SK-N-SH (cell line): ENCODE data around the gene CACNA1A. TPM values are rescaled to one million over a fixed set of nuclear protein-coding genes. Genes with fewer than 3 reads are reported as not detected.
"Not testable (repeated sequence)": the region's sequence is repeated elsewhere in the genome, so short reads cannot be mapped to it uniquely, and the experiment has no call there.

Experiments
- CTCF ChIA-PET: fragments of 300-600, 350-600 bp; formaldehyde crosslinking; extraction: SDS; loops from one replicate; lab custom pipeline; 2021; lab: Yijun Ruan, JAX
- POLR2A ChIA-PET: fragments of 350-600 bp; sonication (Branson Sonifier 250); formaldehyde crosslinking; extraction: SDS; loops from one replicate; lab custom pipeline; 2020; ENCODE audit warnings: antibody characterized with exemption, inconsistent platforms; lab: Yijun Ruan, JAX
- DNase-seq: peaks from one replicate; pipeline ENCODE4 v3.0.0; 2012
- H2AFZ ChIP-seq: fragments of 200-600 bp; sonication (generic); 2 replicates; pipeline ENCODE4 v1.8.1; 2016; ENCODE audit warnings: antibody characterized with exemption, mild to moderate bottlenecking, low read depth
- H3F3A ChIP-seq: fragments of 200-600 bp; sonication (generic); replicated peaks from 2 replicates; pipeline ENCODE3; 2016; ENCODE audit warnings: antibody characterized with exemption, mild to moderate bottlenecking; ENCODE audit not compliant: insufficient read depth
- H3K27ac ChIP-seq, 2 experiments: fragments of 200-500 bp in 1 of 2; fragments of 200-600 bp in 1 of 2; sonication (Bioruptor generic) in 1 of 2; sonication (generic), shearing (Covaris generic) in 1 of 2; 2 replicates each; pipeline versions ENCODE4 v1.5.1 to v1.6.1; 2014 to 2016; ENCODE audit warnings: low read depth in 2 of 2, inconsistent platforms in 1 of 2, low read length in 1 of 2, mild to moderate bottlenecking in 1 of 2, mixed read lengths in 1 of 2
- H3K27me3 ChIP-seq: fragments of 200-600 bp; sonication (generic), shearing (Covaris generic); 2 replicates; pipeline ENCODE4 v1.6.1; 2016; ENCODE audit warnings: mixed run types; ENCODE audit not compliant: insufficient read depth
- H3K36me3 ChIP-seq, 2 experiments: fragments of 200-500 bp in 1 of 2; fragments of 200-600 bp in 1 of 2; sonication (Bioruptor generic) in 1 of 2; sonication (generic) in 1 of 2; replicated peaks in 1 of 2; 2 replicates each; pipeline versions ENCODE3 to v1.5.1; 2014 to 2016; ENCODE audit warnings: low read length in 1 of 2, mild to moderate bottlenecking in 1 of 2; ENCODE audit not compliant: insufficient read depth in 2 of 2, control insufficient read depth in 1 of 2
- H3K4me1 ChIP-seq, 2 experiments: fragments of 200-500 bp in 1 of 2; fragments of 200-600 bp in 1 of 2; sonication (Bioruptor generic) in 1 of 2; sonication (generic), shearing (Covaris generic) in 1 of 2; 2 replicates each; pipeline versions ENCODE4 v1.5.1 to v1.6.1; 2014 to 2016; ENCODE audit warnings: low read depth in 1 of 2, low read length in 1 of 2, mixed run types in 1 of 2; ENCODE audit not compliant: insufficient read depth in 2 of 2, control insufficient read depth in 1 of 2
- H3K4me2 ChIP-seq: fragments of 200-600 bp; sonication (generic), shearing (Covaris generic); 2 replicates; pipeline ENCODE4 v1.6.1; 2017; ENCODE audit warnings: mixed run types
- H3K4me3 ChIP-seq, 2 experiments: fragments of 200-500 bp in 1 of 2; fragments of 200-600 bp in 1 of 2; sonication (Bioruptor generic) in 1 of 2; sonication (generic), shearing (Covaris generic) in 1 of 2; 2 replicates each; pipeline versions ENCODE4 v1.5.1 to v1.8.1; 2014 to 2016; ENCODE audit warnings: low read depth in 2 of 2, inconsistent platforms in 1 of 2, low read length in 1 of 2, mild to moderate bottlenecking in 1 of 2, mixed read lengths in 1 of 2, moderate library complexity in 1 of 2
- H3K79me2 ChIP-seq: fragments of 200-600 bp; sonication (generic); 2 replicates; pipeline ENCODE4 v1.8.1; 2017; ENCODE audit warnings: mild to moderate bottlenecking; ENCODE audit not compliant: insufficient read depth
- H3K9ac ChIP-seq: fragments of 200-600 bp; sonication (generic); 2 replicates; pipeline ENCODE4 v1.6.1; 2017; ENCODE audit warnings: mixed run types
- H3K9me2 ChIP-seq: fragments of 200-600 bp; sonication (generic); 2 replicates; pipeline ENCODE4 v1.6.1; 2017; ENCODE audit warnings: mixed run types
- H3K9me3 ChIP-seq: fragments of 200-600 bp; sonication (generic); 2 replicates; pipeline ENCODE4 v1.6.1; 2017; ENCODE audit warnings: mixed run types, mild to moderate bottlenecking, moderate library complexity
- H4K20me1 ChIP-seq: fragments of 200-600 bp; sonication (generic); 2 replicates; pipeline ENCODE4 v1.6.1; 2017; ENCODE audit warnings: mild to moderate bottlenecking, mixed run types; ENCODE audit not compliant: insufficient read depth
- CHD2 ChIP-seq: fragments of 150-350 bp; IDR thresholded peaks from 2 replicates; pipeline ENCODE4 v1.6.1; 2018; ENCODE audit warnings: low read length; ENCODE audit not compliant: partially characterized antibody
- EP300 ChIP-seq, 2 experiments: IDR thresholded peaks; 2 replicates each; pipeline versions ENCODE4 v1.4.0 to v1.6.1; 2012; ENCODE audit warnings: borderline replicate concordance in 1 of 2, low read depth in 1 of 2, low read length in 1 of 2
- FOSL2 ChIP-seq: IDR thresholded peaks from 2 replicates; pipeline ENCODE4 v1.4.0; 2012; ENCODE audit warnings: low read depth, mild to moderate bottlenecking, moderate library complexity, borderline replicate concordance
- GATA2 ChIP-seq: sonication (generic); formaldehyde crosslinking; IDR thresholded peaks from 2 replicates; pipeline ENCODE4 v1.5.0; 2020; ENCODE audit warnings: mild to moderate bottlenecking, missing genetic modification reagents
- NRF1 ChIP-seq: IDR thresholded peaks from 2 replicates; pipeline ENCODE4 v1.6.1; 2012; ENCODE audit warnings: low read depth, mild to moderate bottlenecking, low read length
- RAD21 ChIP-seq: IDR thresholded peaks from 2 replicates; pipeline ENCODE4 v1.6.1; 2012; ENCODE audit warnings: mild to moderate bottlenecking, low read length
- RCOR1 ChIP-seq: fragments of 150-350 bp; IDR thresholded peaks from 2 replicates; pipeline ENCODE4 v1.6.1; 2017; ENCODE audit warnings: antibody characterized with exemption, low read length
- RXRA ChIP-seq: IDR thresholded peaks from 2 replicates; pipeline ENCODE4 v1.4.0; 2012; ENCODE audit warnings: low read depth, mild to moderate bottlenecking, borderline replicate concordance
- SMC3 ChIP-seq: IDR thresholded peaks from 2 replicates; pipeline ENCODE4 v1.6.1; 2012; ENCODE audit warnings: low read depth, low read length, improper control_type of control experiment
- TCF12 ChIP-seq: IDR thresholded peaks from 2 replicates; pipeline ENCODE4 v1.4.0; 2012
- WGBS: methylation state at CpG from one replicate; pipeline ENCODE4 v1.1.6; 2017; ENCODE audit warnings: low lambda C conversion rate; 5-methylcytosine and 5-hydroxymethylcytosine counted together
- polyA plus RNA-seq, 3 experiments: library from polyadenylated mRNA; depleted of rRNA; stranded (reverse); fragments of >200 nt; gene quantifications; 2 replicates each; pipeline ENCODE4 v1.2.3, GENCODE V29; 2012
- TF ChIP-seq, protein P1 (sequence below): fragments of 150-350 bp; IDR thresholded peaks from 2 replicates; pipeline ENCODE4 v1.6.1; 2017; ENCODE audit warnings: antibody characterized with exemption, low read length, low read depth, borderline replicate concordance
- TF ChIP-seq, protein P2 (sequence below): IDR thresholded peaks from 2 replicates; pipeline ENCODE4 v1.4.0; 2012; ENCODE audit warnings: low read depth, borderline replicate concordance

Gene CACNA1A
- polyA plus RNA-seq, 1 of the 3 experiments (the other 2 are of a cell fraction), result 1.3 TPM

DNA sequence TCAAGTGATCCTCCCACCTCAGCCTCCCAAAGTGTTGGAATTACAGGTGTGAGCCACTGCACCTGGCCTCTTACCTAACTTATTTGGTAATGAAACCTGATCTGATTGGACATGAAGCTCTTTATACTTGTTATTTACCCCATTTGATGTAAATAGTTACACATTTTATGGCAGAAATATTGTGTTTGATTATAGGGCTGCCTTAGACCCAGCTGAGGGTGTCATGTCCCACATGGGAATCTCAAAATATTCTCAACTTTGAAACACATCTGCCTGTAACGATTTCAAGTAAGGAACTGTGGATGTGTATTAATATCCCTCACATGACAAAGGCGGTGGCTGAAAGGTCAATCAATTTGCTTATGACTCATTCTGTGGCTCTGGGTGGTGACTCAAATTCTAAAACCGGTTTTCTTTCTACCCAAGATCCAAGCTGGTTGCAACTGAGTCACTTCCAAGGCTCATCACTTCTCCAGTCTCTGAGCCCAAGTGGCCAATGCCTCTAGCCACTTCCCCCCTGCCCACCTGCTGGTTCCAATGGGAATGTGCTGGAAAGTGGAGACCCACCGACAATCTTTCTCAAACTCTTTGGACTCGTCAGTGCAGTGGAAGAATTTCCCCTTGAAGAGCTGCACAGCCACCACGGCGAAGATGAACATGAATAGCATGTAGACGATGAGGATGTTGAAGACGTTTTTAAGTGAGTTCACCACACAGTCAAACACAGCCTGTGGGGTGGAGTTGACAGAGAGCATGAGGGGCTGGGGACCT is 245.2 kb downstream of the CACNA1A start (continued):
- TF ChIP-seq RXRA (peak; percentile 32; the same call in 1 of the 2 replicates), FOSL2 (peak; percentile 77), RCOR1 (no peak), TCF12 (peak; percentile 40; the same call in 1 of the 2 replicates), SMC3 (no peak)
- TF ChIP-seq, all 33 proteins: peak for 9

DNA sequence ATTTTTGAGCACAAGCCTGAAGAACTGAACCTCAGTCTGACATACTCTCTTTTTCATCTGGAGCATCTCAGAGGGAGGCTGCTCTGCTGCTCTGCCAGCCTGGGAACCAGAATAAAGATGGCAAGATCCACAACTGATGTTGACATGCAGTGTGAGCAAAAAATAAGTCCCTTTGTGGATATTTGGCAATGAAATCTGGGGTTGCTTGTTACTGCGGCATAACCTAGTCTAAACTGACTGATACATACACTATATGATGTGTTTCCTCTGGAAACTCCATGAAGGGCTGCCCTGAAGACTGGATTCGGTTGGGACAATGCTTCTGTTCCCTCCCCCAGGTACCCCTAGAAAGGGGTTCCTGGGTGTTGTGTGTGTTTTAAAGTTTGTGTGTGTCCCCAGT is 249.4 kb downstream of the CACNA1A start:
- Histone ChIP-seq H3K9me3 (no peaks in the 10 kb centered on the region), H3K9ac (no peak overlapping the region), H3K27me3 (peaks cover 64% of the 10 kb centered on the region), H3K4me1 (peaks cover 0 to 3% of the 10 kb centered on the region in 2 experiments; a peak in 2 of 4 replicates), H3K27ac (no peak overlapping the region), H2AFZ (no peak overlapping the region), H3K4me2 (no peak overlapping the region), H3K79me2 (no peaks in the 10 kb centered on the region), H4K20me1 (no peaks in the 10 kb centered on the region), H3K4me3 (no peak overlapping the region), H3F3A (peaks cover 4% of the 10 kb centered on the region), H3K9me2 (no peaks in the 10 kb centered on the region), H3K36me3 (no peaks in the 10 kb centered on the region)
- TF ChIP-seq, protein P1, sequence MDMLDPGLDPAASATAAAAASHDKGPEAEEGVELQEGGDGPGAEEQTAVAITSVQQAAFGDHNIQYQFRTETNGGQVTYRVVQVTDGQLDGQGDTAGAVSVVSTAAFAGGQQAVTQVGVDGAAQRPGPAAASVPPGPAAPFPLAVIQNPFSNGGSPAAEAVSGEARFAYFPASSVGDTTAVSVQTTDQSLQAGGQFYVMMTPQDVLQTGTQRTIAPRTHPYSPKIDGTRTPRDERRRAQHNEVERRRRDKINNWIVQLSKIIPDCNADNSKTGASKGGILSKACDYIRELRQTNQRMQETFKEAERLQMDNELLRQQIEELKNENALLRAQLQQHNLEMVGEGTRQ, result no peak
- no peak for TF ChIP-seq NRF1
- TF ChIP-seq RAD21, result no peak
- TF ChIP-seq GATA2 (CRISPR knock-in tag), result no peak
- TF ChIP-seq, protein P2, sequence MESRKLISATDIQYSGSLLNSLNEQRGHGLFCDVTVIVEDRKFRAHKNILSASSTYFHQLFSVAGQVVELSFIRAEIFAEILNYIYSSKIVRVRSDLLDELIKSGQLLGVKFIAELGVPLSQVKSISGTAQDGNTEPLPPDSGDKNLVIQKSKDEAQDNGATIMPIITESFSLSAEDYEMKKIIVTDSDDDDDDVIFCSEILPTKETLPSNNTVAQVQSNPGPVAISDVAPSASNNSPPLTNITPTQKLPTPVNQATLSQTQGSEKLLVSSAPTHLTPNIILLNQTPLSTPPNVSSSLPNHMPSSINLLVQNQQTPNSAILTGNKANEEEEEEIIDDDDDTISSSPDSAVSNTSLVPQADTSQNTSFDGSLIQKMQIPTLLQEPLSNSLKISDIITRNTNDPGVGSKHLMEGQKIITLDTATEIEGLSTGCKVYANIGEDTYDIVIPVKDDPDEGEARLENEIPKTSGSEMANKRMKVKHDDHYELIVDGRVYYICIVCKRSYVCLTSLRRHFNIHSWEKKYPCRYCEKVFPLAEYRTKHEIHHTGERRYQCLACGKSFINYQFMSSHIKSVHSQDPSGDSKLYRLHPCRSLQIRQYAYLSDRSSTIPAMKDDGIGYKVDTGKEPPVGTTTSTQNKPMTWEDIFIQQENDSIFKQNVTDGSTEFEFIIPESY, result no peak
- TF ChIP-seq RCOR1, result no peak
- no peak for TF ChIP-seq CHD2
- no peak for TF ChIP-seq EP300 (IDR thresholded peaks at IDR 0.05; ENCODE audit: borderline replicate concordance in 1 of 2, low read depth in 1 of 2, low read length in 1 of 2)
- WGBS, result 10% methylated on average over 2 of the region's 2 CpGs
- ChIA-PET POLR2A (no interaction called here), CTCF (no interaction called here)
- DNase-seq, result no peak

DNA sequence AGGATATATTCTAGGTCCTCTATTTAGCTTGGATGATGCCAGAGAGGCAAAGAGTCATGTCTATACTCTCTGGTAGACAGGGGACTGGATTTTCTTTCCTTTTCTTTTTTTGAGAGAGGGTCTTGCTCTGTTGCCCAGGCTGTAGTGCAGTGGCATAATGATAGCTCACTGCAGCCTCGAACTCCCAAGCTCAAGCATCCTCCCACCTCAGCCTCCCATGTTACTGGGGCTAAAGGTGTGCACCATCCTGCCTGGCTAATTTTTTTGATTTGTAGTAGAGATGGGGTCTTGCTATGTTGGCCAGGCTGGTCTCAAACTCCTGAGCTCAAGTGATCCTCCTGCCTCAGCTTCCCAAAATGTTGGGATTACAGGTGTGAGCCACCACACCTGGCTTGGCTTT is 249.9 kb downstream of the CACNA1A start:
- H3K36me3 ChIP-seq, CTCF ChIA-PET, H3K79me2 ChIP-seq, POLR2A ChIA-PET, H3K9me2 ChIP-seq, DNase-seq, H3K27ac ChIP-seq, H4K20me1 ChIP-seq, H3K4me2 ChIP-seq, H3F3A ChIP-seq, H3K9ac ChIP-seq, H3K4me1 ChIP-seq, H3K4me3 ChIP-seq, H2AFZ ChIP-seq, H3K9me3 ChIP-seq: not testable (repeated sequence)
- 0% methylated on average over 1 of the region's 1 CpG for WGBS
- peaks cover 68% of the 10 kb centered on the region for H3K27me3 ChIP-seq
